ENCODE measurements around the gene SLX4IP.

Gene SLX4IP

DNA sequence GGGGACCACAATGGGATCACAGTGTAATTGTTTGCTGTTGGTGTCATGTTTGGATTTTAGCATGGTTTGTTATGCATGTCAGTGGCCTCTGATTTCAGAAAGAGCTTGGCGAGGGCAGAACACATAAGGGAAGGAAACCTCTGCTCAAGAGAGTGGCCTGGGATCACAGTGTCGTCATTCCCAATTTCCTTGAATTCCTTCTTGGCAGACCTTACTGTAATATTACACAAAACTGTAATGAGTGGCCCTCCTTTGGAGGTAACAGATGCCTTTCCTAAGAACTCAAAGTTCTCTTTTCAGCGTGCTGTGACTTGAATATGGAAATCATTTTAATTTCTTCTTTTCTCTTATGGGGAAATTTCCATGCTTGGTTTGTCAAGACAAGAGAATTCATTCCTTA is 191.8 kb downstream of the SLX4IP start:
- TF ChIP-seq, protein P1, sequence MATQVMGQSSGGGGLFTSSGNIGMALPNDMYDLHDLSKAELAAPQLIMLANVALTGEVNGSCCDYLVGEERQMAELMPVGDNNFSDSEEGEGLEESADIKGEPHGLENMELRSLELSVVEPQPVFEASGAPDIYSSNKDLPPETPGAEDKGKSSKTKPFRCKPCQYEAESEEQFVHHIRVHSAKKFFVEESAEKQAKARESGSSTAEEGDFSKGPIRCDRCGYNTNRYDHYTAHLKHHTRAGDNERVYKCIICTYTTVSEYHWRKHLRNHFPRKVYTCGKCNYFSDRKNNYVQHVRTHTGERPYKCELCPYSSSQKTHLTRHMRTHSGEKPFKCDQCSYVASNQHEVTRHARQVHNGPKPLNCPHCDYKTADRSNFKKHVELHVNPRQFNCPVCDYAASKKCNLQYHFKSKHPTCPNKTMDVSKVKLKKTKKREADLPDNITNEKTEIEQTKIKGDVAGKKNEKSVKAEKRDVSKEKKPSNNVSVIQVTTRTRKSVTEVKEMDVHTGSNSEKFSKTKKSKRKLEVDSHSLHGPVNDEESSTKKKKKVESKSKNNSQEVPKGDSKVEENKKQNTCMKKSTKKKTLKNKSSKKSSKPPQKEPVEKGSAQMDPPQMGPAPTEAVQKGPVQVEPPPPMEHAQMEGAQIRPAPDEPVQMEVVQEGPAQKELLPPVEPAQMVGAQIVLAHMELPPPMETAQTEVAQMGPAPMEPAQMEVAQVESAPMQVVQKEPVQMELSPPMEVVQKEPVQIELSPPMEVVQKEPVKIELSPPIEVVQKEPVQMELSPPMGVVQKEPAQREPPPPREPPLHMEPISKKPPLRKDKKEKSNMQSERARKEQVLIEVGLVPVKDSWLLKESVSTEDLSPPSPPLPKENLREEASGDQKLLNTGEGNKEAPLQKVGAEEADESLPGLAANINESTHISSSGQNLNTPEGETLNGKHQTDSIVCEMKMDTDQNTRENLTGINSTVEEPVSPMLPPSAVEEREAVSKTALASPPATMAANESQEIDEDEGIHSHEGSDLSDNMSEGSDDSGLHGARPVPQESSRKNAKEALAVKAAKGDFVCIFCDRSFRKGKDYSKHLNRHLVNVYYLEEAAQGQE (IDR thresholded peaks at IDR 0.05; ENCODE audit: insufficient replicate concordance, low read depth) = no peak
- TF ChIP-seq, protein P2, sequence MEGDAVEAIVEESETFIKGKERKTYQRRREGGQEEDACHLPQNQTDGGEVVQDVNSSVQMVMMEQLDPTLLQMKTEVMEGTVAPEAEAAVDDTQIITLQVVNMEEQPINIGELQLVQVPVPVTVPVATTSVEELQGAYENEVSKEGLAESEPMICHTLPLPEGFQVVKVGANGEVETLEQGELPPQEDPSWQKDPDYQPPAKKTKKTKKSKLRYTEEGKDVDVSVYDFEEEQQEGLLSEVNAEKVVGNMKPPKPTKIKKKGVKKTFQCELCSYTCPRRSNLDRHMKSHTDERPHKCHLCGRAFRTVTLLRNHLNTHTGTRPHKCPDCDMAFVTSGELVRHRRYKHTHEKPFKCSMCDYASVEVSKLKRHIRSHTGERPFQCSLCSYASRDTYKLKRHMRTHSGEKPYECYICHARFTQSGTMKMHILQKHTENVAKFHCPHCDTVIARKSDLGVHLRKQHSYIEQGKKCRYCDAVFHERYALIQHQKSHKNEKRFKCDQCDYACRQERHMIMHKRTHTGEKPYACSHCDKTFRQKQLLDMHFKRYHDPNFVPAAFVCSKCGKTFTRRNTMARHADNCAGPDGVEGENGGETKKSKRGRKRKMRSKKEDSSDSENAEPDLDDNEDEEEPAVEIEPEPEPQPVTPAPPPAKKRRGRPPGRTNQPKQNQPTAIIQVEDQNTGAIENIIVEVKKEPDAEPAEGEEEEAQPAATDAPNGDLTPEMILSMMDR (IDR thresholded peaks at IDR 0.05; ENCODE audit: insufficient read depth, low read length) = no peak
- no peak for TF ChIP-seq POLR2AphosphoS5 (IDR thresholded peaks at IDR 0.05; ENCODE audit: low read depth)
- Histone ChIP-seq H3K27me3 (ENCODE audit: insufficient read depth, poor library complexity, severe bottlenecking) (no peaks in the 10 kb centered on the region), H3K27ac (replicated peaks) (no peak overlapping the region), H3K4me3 (replicated peaks; ENCODE audit: insufficient read depth, low read length) (no peak overlapping the region)
- DNase-seq (ENCODE audit: low read depth in 1 of 2, low spot score in 1 of 2) = no peak

DNA sequence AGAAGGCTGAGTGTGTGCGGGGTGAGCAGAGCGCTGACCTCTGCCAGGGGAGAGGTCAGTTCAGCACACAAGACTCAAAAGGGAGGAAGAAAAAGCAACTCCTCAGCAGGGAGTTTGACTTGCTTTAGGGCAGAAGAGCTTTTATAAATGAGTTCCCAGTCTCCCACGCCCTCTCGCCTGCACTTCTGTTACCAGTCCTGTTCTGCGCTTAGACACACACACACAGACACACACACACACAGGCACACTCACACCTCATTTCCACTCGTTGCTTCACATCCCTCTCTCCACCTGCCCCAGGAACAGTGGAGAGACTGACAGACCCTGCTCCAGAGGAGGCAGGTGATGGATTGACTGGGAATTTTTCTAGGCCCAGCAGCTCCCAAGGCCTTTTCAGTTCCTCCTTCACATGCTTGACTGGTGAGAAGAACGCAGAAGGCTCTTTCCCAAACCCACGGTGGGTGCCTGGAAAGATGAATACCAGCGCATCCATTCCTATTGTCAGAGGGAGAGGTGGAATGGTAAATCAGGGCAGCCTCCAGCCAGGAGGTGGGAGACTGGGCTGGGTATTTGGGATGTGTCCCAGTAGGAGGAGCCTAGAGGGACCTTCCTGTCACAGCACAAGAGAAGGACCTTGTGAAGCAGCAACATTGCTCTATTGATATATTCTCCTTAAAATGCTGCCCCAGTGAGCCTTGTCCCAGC is 195.0 kb downstream of the SLX4IP start:
- TF ChIP-seq, protein P1 (IDR thresholded peaks at IDR 0.05; ENCODE audit: insufficient replicate concordance, low read depth) = no peak
- no peak for TF ChIP-seq SPI1 (IDR thresholded peaks at IDR 0.05; ENCODE audit: borderline replicate concordance, low read depth)
- TF ChIP-seq POLR2AphosphoS5 (IDR thresholded peaks at IDR 0.05; ENCODE audit: low read depth) = no peak
- TF ChIP-seq, protein P2 (IDR thresholded peaks at IDR 0.05; ENCODE audit: insufficient read depth, low read length) = no peak
- TF ChIP-seq GABPA (IDR thresholded peaks at IDR 0.05; ENCODE audit: low read depth) = no peak
- DNase-seq (ENCODE audit: low read depth in 1 of 2, low spot score in 1 of 2) = no peak
- H3K27me3 ChIP-seq (ENCODE audit: insufficient read depth, poor library complexity, severe bottlenecking) = no peaks in the 10 kb centered on the region
- H3K27ac ChIP-seq (replicated peaks) = no peak overlapping the region
- no peak overlapping the region for H3K4me3 ChIP-seq (replicated peaks; ENCODE audit: insufficient read depth, low read length)

DNA sequence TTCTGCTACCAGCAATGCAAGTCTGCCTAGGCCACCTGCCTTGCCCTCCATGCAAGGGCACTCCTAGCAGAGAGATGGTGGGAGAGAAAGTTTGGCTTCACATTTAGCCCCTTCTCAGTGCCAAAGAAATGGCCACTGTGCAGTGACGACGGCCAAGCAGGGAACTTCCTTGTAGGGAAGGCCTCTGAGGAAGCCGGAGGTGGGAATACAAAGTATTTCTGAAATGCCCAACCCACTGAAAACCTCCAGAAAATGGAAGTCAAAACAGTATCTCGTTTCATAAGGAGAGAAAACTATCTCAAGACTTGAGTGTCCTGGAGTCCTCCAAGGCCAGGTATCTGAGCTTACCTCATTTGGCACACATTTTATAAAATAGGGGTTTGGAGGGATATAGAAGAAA is 196.0 kb downstream of the SLX4IP start:
- TF ChIP-seq, protein P2 (IDR thresholded peaks at IDR 0.05; ENCODE audit: insufficient read depth, low read length) = no peak
- TF ChIP-seq GABPA (IDR thresholded peaks at IDR 0.05; ENCODE audit: low read depth) = no peak
- TF ChIP-seq POLR2AphosphoS5 (IDR thresholded peaks at IDR 0.05; ENCODE audit: low read depth) = no peak
- TF ChIP-seq, protein P1 (IDR thresholded peaks at IDR 0.05; ENCODE audit: insufficient replicate concordance, low read depth) = no peak
- no peak for TF ChIP-seq SPI1 (IDR thresholded peaks at IDR 0.05; ENCODE audit: borderline replicate concordance, low read depth)
- Histone ChIP-seq H3K27ac (replicated peaks) (no peak overlapping the region), H3K4me3 (replicated peaks; ENCODE audit: insufficient read depth, low read length) (no peak overlapping the region), H3K27me3 (ENCODE audit: insufficient read depth, poor library complexity, severe bottlenecking) (no peaks in the 10 kb centered on the region)
- no peak for DNase-seq (ENCODE audit: low read depth in 1 of 2, low spot score in 1 of 2)
